Liver (tissue), 9 donors: ENCODE data around the gene KLHL30. TPM values are rescaled to one million over a fixed set of nuclear protein-coding genes. Genes with fewer than 3 reads are reported as not detected.
A peak's percentile ranks its signal among the peaks of the same experiment; 100 is the strongest.
"Not testable (repeated sequence)": the region's sequence is repeated elsewhere in the genome, so short reads cannot be mapped to it uniquely, and the experiment has no call there.

Source experiments
- DNase-seq: peaks from one replicate; pipeline ENCODE4 v3.0.0-alpha.2; 2017; ENCODE audit warnings: low spot score
- H3K27ac ChIP-seq, 2 donors: one replicate each; pipeline ENCODE4 v1.7.0; 2013; ENCODE audit warnings: inconsistent platforms in 2 of 2, low read length in 2 of 2, control low read depth in 1 of 2, low read depth in 1 of 2, mild to moderate bottlenecking in 1 of 2
- H3K27me3 ChIP-seq, 4 donors: one replicate each; pipeline versions ENCODE4 v1.6.1 to v1.7.0; 2013; ENCODE audit warnings: low read length in 3 of 4, inconsistent platforms in 1 of 4, mild to moderate bottlenecking in 1 of 4, moderate library complexity in 1 of 4; ENCODE audit not compliant: control insufficient read depth in 4 of 4, insufficient read depth in 4 of 4
- H3K36me3 ChIP-seq, 4 donors: one replicate each; pipeline versions ENCODE4 v1.6.1 to v1.7.0; 2013; ENCODE audit warnings: low read length in 3 of 4, mild to moderate bottlenecking in 3 of 4, low read depth in 1 of 4, moderate library complexity in 1 of 4; ENCODE audit not compliant: control insufficient read depth in 4 of 4, insufficient read depth in 3 of 4
- H3K4me1 ChIP-seq, 4 donors: one replicate each; pipeline versions ENCODE4 v1.6.1 to v1.7.0; 2013; ENCODE audit warnings: low read length in 3 of 4, mild to moderate bottlenecking in 3 of 4, moderate library complexity in 1 of 4; ENCODE audit not compliant: control insufficient read depth in 4 of 4, insufficient read depth in 4 of 4
- H3K4me3 ChIP-seq, 3 donors: one replicate each; pipeline versions ENCODE4 v1.6.1 to v1.7.0; 2013; ENCODE audit warnings: low read length in 3 of 3, control low read depth in 1 of 3, low read depth in 1 of 3, mild to moderate bottlenecking in 1 of 3
- H3K9ac ChIP-seq, 2 donors: one replicate each; pipeline ENCODE4 v1.7.0; 2013; ENCODE audit warnings: low read length in 2 of 2, mild to moderate bottlenecking in 2 of 2, moderate library complexity in 2 of 2, control low read depth in 1 of 2, low read depth in 1 of 2
- H3K9me3 ChIP-seq, 4 donors: one replicate each; pipeline versions ENCODE4 v1.6.1 to v1.7.0; 2013; ENCODE audit warnings: low read length in 3 of 4; ENCODE audit not compliant: control insufficient read depth in 4 of 4
- ATF3 ChIP-seq: IDR thresholded peaks from 2 replicates; pipeline ENCODE4 v1.6.1; 2016; ENCODE audit warnings: antibody characterized with exemption
- CTCF ChIP-seq: fragments of 150-350 bp; IDR thresholded peaks from 2 replicates; pipeline ENCODE4 v1.5.1; 2017; ENCODE audit warnings: improper control_type of control experiment, low read depth, low read length; ENCODE audit not compliant: missing input control
- EGR1 ChIP-seq, 2 donors: IDR thresholded peaks; 2 replicates each; pipeline ENCODE4 v1.6.1; 2016 to 2018; ENCODE audit warnings: antibody characterized with exemption in 2 of 2, low read depth in 2 of 2
- FOXA1 ChIP-seq: IDR thresholded peaks from 2 replicates; pipeline ENCODE4 v1.6.1; 2016; ENCODE audit warnings: antibody characterized with exemption
- GABPA ChIP-seq, 2 donors: IDR thresholded peaks in 1 of 2; conservative IDR thresholded peaks in 1 of 2; 2 replicates each; pipeline ENCODE4 v1.6.1; 2016; ENCODE audit warnings: antibody characterized with exemption in 2 of 2, mild to moderate bottlenecking in 1 of 2, moderate library complexity in 1 of 2
- HNF4A ChIP-seq, 2 donors: conservative IDR thresholded peaks; 2 replicates each; pipeline ENCODE4 v1.6.1; 2016; ENCODE audit warnings: antibody characterized with exemption in 2 of 2, mild to moderate bottlenecking in 2 of 2
- HNF4G ChIP-seq: IDR thresholded peaks from 2 replicates; pipeline ENCODE4 v1.6.1; 2016; ENCODE audit warnings: antibody characterized with exemption
- JUND ChIP-seq, 2 donors: IDR thresholded peaks; 2 replicates each; pipeline ENCODE4 v1.6.1; 2016; ENCODE audit warnings: antibody characterized with exemption in 2 of 2
- MAX ChIP-seq: IDR thresholded peaks from 2 replicates; pipeline ENCODE4 v1.6.1; 2016; ENCODE audit warnings: antibody characterized with exemption
- NR2F2 ChIP-seq: IDR thresholded peaks from 2 replicates; pipeline ENCODE4 v1.6.1; 2016; ENCODE audit warnings: antibody characterized with exemption
- RAD21 ChIP-seq, 2 donors: IDR thresholded peaks; 2 replicates each; pipeline ENCODE4 v1.6.1; 2016; ENCODE audit warnings: antibody characterized with exemption in 2 of 2, mild to moderate bottlenecking in 2 of 2
- REST ChIP-seq: IDR thresholded peaks from 2 replicates; pipeline ENCODE4 v1.6.1; 2016; ENCODE audit warnings: antibody characterized with exemption, mild to moderate bottlenecking
- RXRA ChIP-seq, 2 donors: IDR thresholded peaks; 2 replicates each; pipeline ENCODE4 v1.6.1; 2017 to 2018; ENCODE audit warnings: antibody characterized with exemption in 2 of 2, mild to moderate bottlenecking in 1 of 2
- SP1 ChIP-seq: IDR thresholded peaks from 2 replicates; pipeline ENCODE4 v1.6.1; 2018; ENCODE audit warnings: antibody characterized with exemption, mild to moderate bottlenecking
- TAF1 ChIP-seq: conservative IDR thresholded peaks from 2 replicates; pipeline ENCODE4 v1.6.1; 2016; ENCODE audit warnings: antibody characterized with exemption, mild to moderate bottlenecking
- YY1 ChIP-seq: IDR thresholded peaks from 2 replicates; pipeline ENCODE4 v1.6.1; 2016; ENCODE audit warnings: antibody characterized with exemption, mild to moderate bottlenecking
- ZBTB33 ChIP-seq: IDR thresholded peaks from 2 replicates; pipeline ENCODE4 v1.6.1; 2016; ENCODE audit warnings: antibody characterized with exemption
- WGBS: extraction: QIAGEN DNeasy Blood & Tissue Kit; methylation state at CpG from one replicate; pipeline ENCODE4 v1.1.7; 2013; 5-methylcytosine and 5-hydroxymethylcytosine counted together
- polyA plus RNA-seq, 2 donors: library from polyadenylated mRNA; stranded (reverse) in 1 of 2; unstranded in 1 of 2; fragments of 200-250 nt in 1 of 2; fragments of >200 nt in 1 of 2; fragmentation: Nextera tagmentation in 1 of 2; extraction: Ambion mirVana in 1 of 2; gene quantifications; one replicate each; pipeline versions ENCODE4 v1.2.1 to v1.2.3, GENCODE V29; 2013 to 2015
- total RNA-seq, 2 donors: library from RNA; depleted of rRNA; stranded (reverse); fragments of >200 nt; gene quantifications; one replicate each; pipeline ENCODE4 v1.2.3, GENCODE V29; 2014
- donor health status: healthy.
- donor health status: healthy.
- donor health status: healthy.
- donor health status: healthy.
- donor health status: healthy.

KLHL30 gene
- total and polyA plus RNA-seq, 4 donors: 0.05 to 0.08 TPM; not detected in 2

- no peaks in the 10 kb centered on the region for H3K27me3 ChIP-seq
- peaks cover 0 to 45% (median 16%) of the 10 kb centered on the region in 4 donors for H3K36me3 ChIP-seq
- 85% methylated on average over 21 of the region's 21 CpGs for WGBS
- H3K9ac ChIP-seq: no peak overlapping the region
- TF ChIP-seq EGR1 (IDR thresholded peaks at IDR 0.05; ENCODE audit: low read depth in 2 of 2) (no peak), NR2F2 (no peak), RAD21 (IDR thresholded peaks at IDR 0.05) (no peak), JUND (IDR thresholded peaks at IDR 0.05) (no peak), GABPA (IDR thresholded peaks at IDR 0.05 in 1 of 2, conservative IDR thresholded peaks at IDR 0.05 in 1 of 2) (no peak), TAF1 (no peak)
- no peak overlapping the region for H3K4me3 ChIP-seq
- peak overlapping the region; percentile 60 to 87 for H3K27ac ChIP-seq
- no peaks in the 10 kb centered on the region for H3K9me3 ChIP-seq
- peaks cover 7 to 14% (median 11%) of the 10 kb centered on the region in 4 donors for H3K4me1 ChIP-seq
- no peak for DNase-seq
Observed at GRCh38 chr2:238170386-238171071, 32.1 kb downstream of the KLHL30 start.

GRCh38 chr2:238171072-238171431 lies 32.6 kb downstream of the KLHL30 start:
- DNase-seq, H3K27me3 ChIP-seq, H3K9me3 ChIP-seq, H3K9ac ChIP-seq, H3K4me3 ChIP-seq: not testable (repeated sequence)
- H3K4me1 ChIP-seq: peaks cover 7 to 14% (median 11%) of the 10 kb centered on the region in 4 donors
- H3K27ac ChIP-seq: peak overlapping the region; percentile 60 to 87
- peaks cover 0 to 48% (median 18%) of the 10 kb centered on the region in 4 donors for H3K36me3 ChIP-seq
- 90% methylated on average over 5 of the region's 5 CpGs for WGBS

GRCh38 chr2:238171575-238172187 lies 33.2 kb downstream of the KLHL30 start:
- Histone ChIP-seq H3K36me3 (peaks cover 0 to 52% (median 19%) of the 10 kb centered on the region in 4 donors), H3K27ac (no peak overlapping the region), H3K9ac (no peak overlapping the region), H3K4me3 (no peak overlapping the region), H3K9me3 (no peaks in the 10 kb centered on the region), H3K4me1 (peaks cover 7 to 14% (median 11%) of the 10 kb centered on the region in 4 donors), H3K27me3 (no peaks in the 10 kb centered on the region)
- TF ChIP-seq ZBTB33 (no peak), SP1 (no peak), RXRA (IDR thresholded peaks at IDR 0.05) (no peak), JUND (IDR thresholded peaks at IDR 0.05) (no peak), FOXA1 (no peak), NR2F2 (no peak), HNF4A (conservative IDR thresholded peaks at IDR 0.05) (no peak), CTCF (no peak), ATF3 (no peak), REST (no peak), TAF1 (no peak), GABPA (IDR thresholded peaks at IDR 0.05 in 1 of 2, conservative IDR thresholded peaks at IDR 0.05 in 1 of 2) (no peak), MAX (no peak), RAD21 (IDR thresholded peaks at IDR 0.05) (no peak), HNF4G (no peak), YY1 (no peak), EGR1 (IDR thresholded peaks at IDR 0.05; ENCODE audit: low read depth in 2 of 2) (no peak)
- DNase-seq: no peak
- WGBS: 96% methylated on average over 9 of the region's 9 CpGs
